Activated effector memory CD4-positive, alpha-beta T cell treated with Interleukin-2 at 50 U/mL for 16 hours (primary cell): Measurements from ENCODE around the gene CCSER1.
"Not testable (repeated sequence)": the region's sequence is repeated elsewhere in the genome, so short reads cannot be mapped to it uniquely, and the experiment has no call there.

Source experiments
- DNase-seq: peaks from one replicate; pipeline ENCODE4 v3.0.0-alpha.2; 2020

CCSER1 gene

GRCh38 chr4:91222014-91222413 is 1094.8 kb downstream of the CCSER1 start:
- DNase-seq, result no peak

DNA sequence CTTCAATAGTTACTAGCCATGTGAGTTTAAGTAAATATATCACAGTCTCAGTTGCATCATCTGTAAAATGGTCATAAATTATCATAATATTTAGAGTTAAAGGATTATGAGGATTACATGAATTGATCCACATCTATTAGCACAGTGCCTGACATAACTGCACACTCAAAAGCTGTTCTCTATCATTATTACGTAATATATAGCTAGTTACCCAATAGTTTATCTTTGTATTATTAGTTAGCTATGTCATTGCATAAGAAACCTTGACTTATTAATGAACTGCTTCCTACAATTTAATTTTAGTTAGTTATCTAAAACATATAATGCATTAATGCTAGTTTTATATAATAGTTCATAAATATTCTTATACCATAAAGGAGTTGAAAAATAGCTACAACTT is 1099.7 kb downstream of the CCSER1 start:
- DNase-seq, result no peak

GRCh38 chr4:91228659-91229058 is 1101.5 kb downstream of the CCSER1 start:
- DNase-seq, result no peak

DNA sequence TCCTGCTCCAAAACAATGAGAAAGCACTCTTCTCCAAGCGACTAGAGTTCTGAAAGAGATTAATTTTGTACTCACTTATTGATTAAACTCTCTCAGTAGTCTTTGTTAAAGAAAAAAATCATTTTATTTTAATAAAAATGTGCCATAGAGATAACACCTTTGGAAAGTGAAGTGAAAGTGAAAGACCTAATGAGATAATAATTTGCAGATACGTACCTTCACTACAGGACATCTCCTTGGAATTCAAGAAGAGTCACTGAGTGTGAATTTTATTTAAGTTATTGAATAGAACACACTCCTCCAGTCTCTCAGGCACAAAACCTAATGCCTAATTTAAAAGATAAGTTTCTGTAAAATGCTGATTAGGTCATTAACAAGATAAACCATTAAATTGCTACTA is 1106.0 kb downstream of the CCSER1 start:
- no peak for DNase-seq

DNA sequence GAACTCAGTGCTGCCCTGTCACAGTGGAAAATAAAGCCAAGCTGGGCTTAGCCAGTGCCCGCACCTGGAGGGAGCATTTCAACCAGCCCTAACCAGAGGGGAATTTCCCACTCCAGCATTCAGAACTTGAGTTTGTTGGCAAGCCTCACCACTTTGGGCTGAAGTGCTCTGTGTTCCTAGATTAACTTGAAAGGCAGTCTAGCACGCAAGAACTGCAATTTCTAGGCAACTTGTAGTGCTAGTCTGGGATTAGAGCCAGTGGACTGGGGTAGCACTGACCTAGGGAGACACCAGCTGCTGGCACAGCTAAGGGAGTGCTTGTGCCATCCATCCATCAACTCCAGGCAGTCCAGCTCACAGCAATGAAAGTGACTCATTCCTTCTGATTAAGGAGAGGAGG is 1115.9 kb downstream of the CCSER1 start:
- DNase-seq, result no peak

DNA sequence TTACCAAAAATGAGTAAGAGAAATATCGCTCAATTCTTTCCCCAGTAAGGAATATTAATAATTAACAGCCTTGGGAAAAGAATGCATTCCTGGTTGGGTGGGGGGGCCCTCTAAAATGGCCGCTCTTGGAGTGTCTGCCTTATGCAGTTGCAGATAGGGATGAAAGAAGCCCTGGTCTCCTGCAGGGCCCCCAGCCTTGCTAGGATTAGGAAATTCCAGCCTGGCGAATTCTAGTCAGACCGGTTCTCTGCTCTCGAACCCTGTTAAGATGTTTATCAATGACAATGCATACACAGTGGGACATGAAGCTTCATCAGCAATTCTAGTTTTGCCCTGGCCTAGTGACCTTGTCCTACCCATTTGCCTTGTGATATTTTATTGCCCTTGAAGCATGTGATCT is 1128.8 kb downstream of the CCSER1 start:
- DNase-seq, result no peak

DNA sequence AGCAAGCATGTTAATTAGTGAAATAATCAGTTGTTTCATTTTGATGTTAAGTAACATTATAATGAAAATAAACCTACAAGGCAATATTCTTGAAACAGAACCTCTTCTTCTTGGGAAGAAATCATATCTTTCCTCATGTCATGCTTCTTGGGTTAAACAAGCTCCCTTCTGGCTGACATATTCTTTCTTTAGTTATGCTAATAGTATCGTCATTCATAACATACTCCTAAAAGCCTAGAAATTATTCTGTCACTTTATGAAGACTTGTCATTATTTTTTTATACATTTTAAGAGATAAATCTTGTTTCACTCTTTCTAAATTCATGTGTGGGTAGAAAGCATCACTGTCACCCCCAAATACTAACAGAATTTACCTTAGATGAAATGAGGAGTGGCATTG is 1129.6 kb downstream of the CCSER1 start:
- no peak for DNase-seq

- DNase-seq, result no peak
Observed at GRCh38 chr4:91257721-91258120, 1130.5 kb downstream of the CCSER1 start.

DNA sequence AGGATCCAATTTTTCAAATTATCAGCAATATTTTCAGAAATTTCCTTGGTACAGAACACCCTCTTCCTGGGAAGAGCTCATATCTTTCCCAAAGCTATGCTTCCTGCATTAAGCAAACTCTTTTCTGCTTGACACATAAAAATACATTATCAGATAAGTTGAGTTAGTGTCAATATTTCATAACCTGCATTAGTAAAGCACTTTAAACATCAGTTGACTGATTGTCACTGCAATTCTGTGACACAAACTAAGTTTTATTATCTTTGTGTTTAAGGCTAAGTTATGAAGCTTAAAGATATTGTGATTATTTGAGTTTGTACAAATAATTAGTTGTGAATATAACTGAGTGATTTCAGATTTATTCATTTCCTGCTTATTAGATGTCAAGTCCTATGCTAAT is 1131.1 kb downstream of the CCSER1 start:
- DNase-seq, result no peak

GRCh38 chr4:91267543-91267942 is 1140.3 kb downstream of the CCSER1 start:
- no peak for DNase-seq

DNA sequence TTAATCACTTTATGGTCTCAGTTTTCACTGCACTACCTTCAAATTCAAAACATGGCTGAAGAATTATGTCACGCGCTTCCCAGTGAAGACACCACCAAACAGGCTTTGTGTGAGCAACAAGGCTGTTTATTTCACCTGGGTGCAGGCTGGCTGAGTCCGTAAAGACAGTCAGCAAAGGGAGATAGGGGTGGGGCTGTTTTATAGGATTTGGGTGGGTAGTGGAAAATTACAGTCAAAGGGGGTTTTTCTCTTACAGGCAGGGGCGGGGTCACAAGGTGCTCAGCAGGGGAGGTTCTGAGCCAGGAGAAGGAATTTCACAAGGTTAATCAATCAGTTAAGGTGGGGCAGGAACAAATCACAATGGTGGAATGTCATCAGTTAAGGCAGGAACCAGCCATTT is 1141.3 kb downstream of the CCSER1 start:
- not testable (repeated sequence) for DNase-seq

- no peak for DNase-seq
Observed at GRCh38 chr4:91268913-91269312, 1141.7 kb downstream of the CCSER1 start.

DNA sequence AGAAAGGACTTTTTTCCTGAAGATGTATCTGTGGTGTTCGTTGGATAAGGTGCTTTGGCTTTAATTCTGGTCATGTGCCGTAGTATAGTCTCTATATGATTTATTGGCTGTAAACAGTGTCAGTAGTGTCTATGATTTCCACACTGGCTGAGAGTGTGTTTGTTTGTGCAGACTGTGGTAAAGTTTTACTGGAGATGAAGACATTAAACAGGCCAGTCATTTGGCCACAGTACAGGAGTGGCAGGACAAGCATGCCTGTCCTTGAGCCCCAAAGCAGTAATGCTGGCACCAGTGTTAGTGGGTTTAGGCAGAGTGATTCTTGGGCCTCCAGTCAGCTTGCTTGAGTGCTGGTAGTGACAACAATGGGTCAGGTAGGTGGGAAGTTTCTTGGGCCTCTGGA is 1152.7 kb downstream of the CCSER1 start:
- DNase-seq, result no peak

GRCh38 chr4:91280551-91281290 is 1153.5 kb downstream of the CCSER1 start:
- DNase-seq, result no peak

DNA sequence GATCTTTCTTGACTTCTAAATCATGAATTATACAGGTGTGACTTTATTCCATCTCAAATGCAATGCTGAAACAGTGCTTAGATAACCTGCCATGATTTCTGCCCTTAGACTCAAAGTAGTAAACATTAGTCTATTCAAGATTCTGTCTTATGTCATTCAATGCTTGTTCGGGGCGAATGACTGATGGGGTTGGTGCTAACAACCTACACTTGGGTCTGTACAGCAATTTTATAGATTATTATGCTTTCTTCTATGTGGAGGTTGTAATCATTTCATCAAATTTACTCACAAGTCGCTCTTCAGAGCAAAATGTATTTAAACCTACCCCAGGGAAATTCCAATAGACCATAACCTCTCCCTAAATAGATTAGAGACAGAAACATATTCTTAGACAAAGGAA is 1155.0 kb downstream of the CCSER1 start:
- DNase-seq, result no peak

GRCh38 chr4:91283726-91284230 is 1156.6 kb downstream of the CCSER1 start:
- no peak for DNase-seq

DNA sequence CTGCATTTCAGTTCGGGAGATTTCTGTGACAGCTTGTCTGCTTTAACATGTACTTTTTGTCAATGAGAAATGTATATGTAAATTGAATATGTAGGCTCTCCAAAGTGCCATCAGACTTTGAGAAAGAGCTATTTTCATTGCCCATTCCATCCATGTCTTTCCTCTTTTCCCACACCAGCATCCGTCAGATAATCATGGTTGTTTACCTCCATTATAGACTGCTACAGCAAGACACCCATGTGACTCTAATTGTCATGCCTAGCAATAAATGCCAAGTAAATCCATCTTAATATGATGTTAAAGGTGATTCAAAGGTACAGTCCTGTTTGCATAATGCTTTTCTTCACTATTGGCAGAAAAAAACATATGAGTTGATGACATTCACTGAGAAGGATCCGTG is 1157.3 kb downstream of the CCSER1 start:
- DNase-seq, result no peak

DNA sequence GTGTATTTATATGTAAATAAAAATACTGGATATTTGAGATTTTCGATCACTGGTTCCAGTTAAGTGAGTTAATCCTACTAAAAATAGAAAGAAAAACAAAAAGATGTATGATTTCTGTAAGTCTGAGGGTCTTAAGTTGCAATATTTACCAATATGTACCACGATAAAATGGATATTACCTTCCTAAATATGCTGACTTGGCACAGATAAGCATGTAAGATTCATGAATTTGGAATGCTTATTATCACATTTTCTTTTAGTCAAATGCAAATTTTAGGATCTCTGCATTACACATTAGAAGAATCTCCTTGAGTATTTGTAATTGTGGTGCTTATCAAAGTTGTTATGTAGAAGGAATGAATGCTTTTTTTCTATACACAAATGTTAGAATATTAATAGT is 1158.3 kb downstream of the CCSER1 start:
- no peak for DNase-seq

- no peak for DNase-seq
Observed at GRCh38 chr4:91288702-91289311, 1161.6 kb downstream of the CCSER1 start.

GRCh38 chr4:91298156-91298700 is 1171.0 kb downstream of the CCSER1 start:
- DNase-seq, result no peak

- no peak for DNase-seq
Observed at GRCh38 chr4:91298824-91299223, 1171.6 kb downstream of the CCSER1 start.

DNA sequence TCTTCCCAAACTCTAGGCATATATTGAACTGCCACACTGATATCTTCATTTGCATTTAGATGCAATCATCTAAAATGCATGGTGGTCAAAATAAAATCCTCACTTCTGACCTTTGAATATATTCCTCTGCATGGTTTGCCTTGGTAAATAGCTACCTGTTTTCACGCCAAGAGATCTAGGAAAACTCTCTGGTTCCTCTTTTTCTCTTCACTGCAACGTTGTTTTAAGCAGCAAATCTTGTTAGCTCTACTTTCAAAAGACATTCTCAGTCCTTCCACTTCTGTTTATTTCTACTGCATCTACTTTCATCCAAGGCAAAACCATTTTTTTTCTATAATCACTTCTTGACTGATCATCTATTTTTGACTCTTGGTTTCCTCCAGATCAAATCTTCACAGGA is 1174.9 kb downstream of the CCSER1 start:
- DNase-seq, result no peak

DNA sequence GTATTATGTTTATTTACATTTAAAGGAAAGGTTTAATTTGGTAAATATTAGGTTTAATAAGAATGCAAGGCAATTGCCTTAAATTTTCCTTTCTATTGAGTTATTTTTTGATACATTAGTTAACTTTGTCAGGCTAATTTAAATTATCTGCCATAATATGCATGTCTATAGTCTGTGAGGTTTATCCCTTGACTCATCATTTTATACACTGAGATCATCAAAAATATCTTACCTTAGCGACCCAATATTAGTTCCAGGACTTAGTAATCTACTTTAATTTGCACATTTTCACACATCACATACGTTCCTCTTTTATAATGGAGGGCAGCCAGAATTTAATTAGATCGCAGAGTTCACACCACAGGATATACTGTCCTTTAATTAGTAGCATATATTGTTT is 1177.1 kb downstream of the CCSER1 start:
- DNase-seq, result no peak

DNA sequence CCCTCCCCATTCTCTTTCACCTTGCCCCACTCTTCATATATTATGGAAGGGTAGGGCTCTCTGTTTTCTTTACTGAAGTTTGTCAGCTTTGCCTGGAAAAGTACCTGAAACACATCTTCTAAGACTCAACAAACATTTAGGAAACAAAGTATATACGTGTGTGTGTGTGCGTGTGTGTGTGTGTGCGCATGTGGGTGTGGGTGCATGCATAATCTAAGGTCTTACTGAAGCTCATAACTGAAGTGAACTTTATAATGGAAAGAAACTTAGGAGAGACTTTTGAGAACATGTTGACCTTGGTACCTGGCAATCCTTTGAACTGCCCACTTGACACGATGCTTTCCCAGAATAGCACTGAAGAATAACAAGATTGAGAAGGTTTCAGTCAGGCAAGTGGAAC is 1190.2 kb downstream of the CCSER1 start:
- no peak for DNase-seq
